Spleen (tissue), 7 donors: ENCODE results near the gene TBC1D13.

Experiments
- POLR2A ChIP-seq, 3 donors: fragments of 450-650 bp; IDR thresholded peaks; one replicate each; pipeline ENCODE4 v1.5.1; 2017; ENCODE audit warnings: antibody characterized with exemption in 3 of 3, mild to moderate bottlenecking in 1 of 3
- TF ChIP-seq, protein P1 (sequence below), 11 experiments: fragments of 200-600 bp in 7 of 11; fragments of 450-650 bp in 4 of 11; sonication (generic) in 4 of 11; IDR thresholded peaks in 8 of 11; conservative IDR thresholded peaks in 3 of 11; 1 replicate in 7 of 11; 2 replicates in 4 of 11; pipeline versions ENCODE4 v1.4.0 to v1.8.0; 2016 to 2021; ENCODE audit warnings: antibody characterized with exemption in 11 of 11, inconsistent platforms in 4 of 11, mild to moderate bottlenecking in 1 of 11
- donor health status: DM: no; HTN: no; CAD: no; lungs with moderate emphysema.
- donor health status: DM: no; HTN: no; CAD: no.
- donor health status: DM: no; HTN: no; CAD: no.

- TF ChIP-seq POLR2A (IDR thresholded peaks at IDR 0.05): no peak
- TF ChIP-seq, protein P1, sequence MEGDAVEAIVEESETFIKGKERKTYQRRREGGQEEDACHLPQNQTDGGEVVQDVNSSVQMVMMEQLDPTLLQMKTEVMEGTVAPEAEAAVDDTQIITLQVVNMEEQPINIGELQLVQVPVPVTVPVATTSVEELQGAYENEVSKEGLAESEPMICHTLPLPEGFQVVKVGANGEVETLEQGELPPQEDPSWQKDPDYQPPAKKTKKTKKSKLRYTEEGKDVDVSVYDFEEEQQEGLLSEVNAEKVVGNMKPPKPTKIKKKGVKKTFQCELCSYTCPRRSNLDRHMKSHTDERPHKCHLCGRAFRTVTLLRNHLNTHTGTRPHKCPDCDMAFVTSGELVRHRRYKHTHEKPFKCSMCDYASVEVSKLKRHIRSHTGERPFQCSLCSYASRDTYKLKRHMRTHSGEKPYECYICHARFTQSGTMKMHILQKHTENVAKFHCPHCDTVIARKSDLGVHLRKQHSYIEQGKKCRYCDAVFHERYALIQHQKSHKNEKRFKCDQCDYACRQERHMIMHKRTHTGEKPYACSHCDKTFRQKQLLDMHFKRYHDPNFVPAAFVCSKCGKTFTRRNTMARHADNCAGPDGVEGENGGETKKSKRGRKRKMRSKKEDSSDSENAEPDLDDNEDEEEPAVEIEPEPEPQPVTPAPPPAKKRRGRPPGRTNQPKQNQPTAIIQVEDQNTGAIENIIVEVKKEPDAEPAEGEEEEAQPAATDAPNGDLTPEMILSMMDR (IDR thresholded peaks at IDR 0.05 in 8 of 11, conservative IDR thresholded peaks at IDR 0.05 in 3 of 11): no peak
Measured at GRCh38 chr9:128828719-128829452, 41.8 kb downstream of the TBC1D13 start.
